K562 (cell line): Measurements from ENCODE around the gene CCDC148. TPM values are rescaled to one million over a fixed set of nuclear protein-coding genes. Genes with fewer than 3 reads are reported as not detected.

ENCODE experiments used
- ATAC-seq: fragments of 200-7000 bp; cut with Tn5 transposase; 3 replicates; pipeline ENCODE4 v1.9.1; 2020; ENCODE audit warnings: moderate library complexity
- BruUV-seq: library from RNA; stranded (reverse); fragments of 400-500 nt; replicated peaks from 2 replicates; lab custom pipeline; 2021; lab: Mats Ljungman, UMichigan
- CTCF ChIA-PET: fragments of 300-600 bp; formaldehyde crosslinking; extraction: SDS; loops from one replicate; lab custom pipeline; 2021; ENCODE audit warnings: low intra/inter-chr PET ratio; lab: Yijun Ruan, JAX
- POLR2A ChIA-PET: fragments of 300-600, 350-650 bp; sonication (Branson Sonifier 250); formaldehyde crosslinking; extraction: SDS; loops from one replicate; lab custom pipeline; 2021; ENCODE audit warnings: antibody characterized with exemption, inconsistent platforms; lab: Yijun Ruan, JAX
- DNase-seq, 4 experiments: peaks; one replicate each; pipeline versions ENCODE4 v3.0.0 to v3.0.0-alpha.2; 2011 to 2018; ENCODE audit warnings: low spot score in 3 of 4, mixed read lengths in 3 of 4; ENCODE audit errors: extremely low read depth in 1 of 4
- FAIRE-seq: peaks from 2 replicates; lab custom pipeline; 2011; peaks lifted over from hg19 to GRCh38; lab: Jason Lieb, UNC
- H2AFZ ChIP-seq: 2 replicates; pipeline ENCODE4 v1.6.0; 2011; ENCODE audit warnings: low read depth, low read length, control low read depth, inconsistent platforms
- H3K27ac ChIP-seq: fragments of 200-600 bp; 3 replicates; pipeline ENCODE4 v1.8.0; 2011; ENCODE audit warnings: low read depth, mild to moderate bottlenecking, control low read depth, inconsistent platforms, low read length, moderate library complexity, mixed read lengths; ENCODE audit errors: extremely low read depth
- H3K27me3 ChIP-seq, 2 experiments: fragments of 300-600 bp in 1 of 2; 2 replicates in 1 of 2; 3 replicates in 1 of 2; pipeline versions ENCODE4 v1.6.0 to v1.8.0; 2011; ENCODE audit warnings: inconsistent platforms in 2 of 2, low read length in 2 of 2, mild to moderate bottlenecking in 1 of 2, mixed read lengths in 1 of 2, moderate library complexity in 1 of 2; ENCODE audit not compliant: control insufficient read depth in 2 of 2, insufficient read depth in 2 of 2
- H3K36me3 ChIP-seq: fragments of 300-600 bp; 3 replicates; pipeline ENCODE4 v1.8.0; 2011; ENCODE audit warnings: mild to moderate bottlenecking, low read length, inconsistent platforms; ENCODE audit not compliant: control insufficient read depth, insufficient read depth
- H3K4me1 ChIP-seq, 2 experiments: fragments of 200-600 bp in 1 of 2; replicated peaks in 1 of 2; 2 replicates in 1 of 2; 3 replicates in 1 of 2; pipeline versions ENCODE4 v1.5.1 to v1.8.0; 2011; ENCODE audit warnings: inconsistent platforms in 2 of 2, low read length in 2 of 2, mild to moderate bottlenecking in 1 of 2, mixed read lengths in 1 of 2, moderate library complexity in 1 of 2; ENCODE audit not compliant: control insufficient read depth in 2 of 2, insufficient read depth in 2 of 2
- H3K4me2 ChIP-seq: 2 replicates; pipeline ENCODE4 v1.6.1; 2011; ENCODE audit warnings: low read length, control low read depth, inconsistent platforms, mixed read lengths; ENCODE audit not compliant: insufficient read depth
- H3K4me3 ChIP-seq: fragments of 200-600 bp; sonication (generic), shearing (Covaris generic); 2 replicates; pipeline ENCODE4 v1.5.1; 2016; ENCODE audit warnings: control low read depth, inconsistent platforms
- H3K79me2 ChIP-seq: fragments of 200-600 bp; 3 replicates; pipeline ENCODE4 v1.8.0; 2011; ENCODE audit warnings: low read length, inconsistent platforms; ENCODE audit not compliant: control insufficient read depth, insufficient read depth
- H3K9ac ChIP-seq, 2 experiments: 2 replicates each; pipeline versions ENCODE4 v1.6.0 to v1.6.1; 2011; ENCODE audit warnings: low read depth in 2 of 2, low read length in 2 of 2, control low read depth in 1 of 2, inconsistent platforms in 1 of 2, mild to moderate bottlenecking in 1 of 2, mixed read lengths in 1 of 2; ENCODE audit not compliant: insufficient read depth in 1 of 2
- H3K9me1 ChIP-seq: one replicate; pipeline ENCODE4 v1.6.0; 2011; ENCODE audit warnings: inconsistent platforms, mild to moderate bottlenecking, low read length, moderate library complexity; ENCODE audit not compliant: control insufficient read depth, insufficient read depth
- H3K9me3 ChIP-seq: replicated peaks from 2 replicates; pipeline ENCODE4 v1.5.1; 2011; ENCODE audit warnings: low read depth, low read length, inconsistent platforms; ENCODE audit not compliant: control insufficient read depth, insufficient read depth
- H4K20me1 ChIP-seq: replicated peaks from 2 replicates; pipeline ENCODE4 v1.6.1; 2011; ENCODE audit warnings: low read length, inconsistent platforms, mixed read lengths; ENCODE audit not compliant: control insufficient read depth, insufficient read depth
- CREM ChIP-seq: IDR thresholded peaks from 2 replicates; pipeline ENCODE4 v1.6.1; 2014; ENCODE audit warnings: antibody characterized with exemption, low read depth
- HNRNPL ChIP-seq: fragments of 200-400 bp; formaldehyde crosslinking; IDR thresholded peaks from 2 replicates; pipeline ENCODE4 v1.6.1; 2017; ENCODE audit warnings: low read depth, mild to moderate bottlenecking, low read length
- KLF16 ChIP-seq: IDR thresholded peaks from 2 replicates; pipeline ENCODE4 v1.6.1; 2016; ENCODE audit warnings: antibody characterized with exemption
- LARP7 ChIP-seq: fragments of 450-650 bp; IDR thresholded peaks from 2 replicates; pipeline ENCODE4 v1.6.1; 2016
- MAFK ChIP-seq: IDR thresholded peaks from 2 replicates; pipeline ENCODE4 v1.6.1; 2011; ENCODE audit warnings: low read length, improper control_type of control experiment
- MCM2 ChIP-seq: fragments of 450-650 bp; IDR thresholded peaks from 2 replicates; pipeline ENCODE4 v1.6.1; 2017; ENCODE audit warnings: low read depth, mild to moderate bottlenecking
- PURB ChIP-seq: sonication (generic); formaldehyde crosslinking; IDR thresholded peaks from 2 replicates; pipeline ENCODE4 v1.9.0; 2021; ENCODE audit warnings: low read depth, mild to moderate bottlenecking, missing genetic modification reagents
- TOE1 ChIP-seq, 2 experiments: fragments of 450-650 bp in 1 of 2; sonication (generic) in 1 of 2; formaldehyde crosslinking in 1 of 2; IDR thresholded peaks; 2 replicates each; pipeline versions ENCODE4 v1.7.1 to v1.8.0; 2016 to 2022; ENCODE audit warnings: borderline replicate concordance in 2 of 2, mild to moderate bottlenecking in 2 of 2, antibody characterized with exemption in 1 of 2, inconsistent platforms in 1 of 2, low read depth in 1 of 2, missing genetic modification reagents in 1 of 2, moderate library complexity in 1 of 2
- WGBS: fragments of 100-300 bp; shearing (Covaris generic); methylation state at CpG from one replicate; pipeline ENCODE4 v1.1.6; 2016; ENCODE audit warnings: low coverage, mixed read lengths; ENCODE audit not compliant: insufficient coverage; ENCODE audit errors: missing lambda C conversion rate; 5-methylcytosine and 5-hydroxymethylcytosine counted together
- in situ Hi-C: fragments of 300-500 bp; cut with MboI; formaldehyde crosslinking; loops from 4 replicates; pipeline ENCODE4 v1.15.0; 2018; ENCODE audit warnings: inconsistent platforms, mixed read lengths
- intact Hi-C: fragments of 100-400 bp; cut with micrococcal nuclease; formaldehyde crosslinking; loops from 2 replicates; pipeline ENCODE4 v1.14.2; 2022
- polyA plus RNA-seq, 8 experiments: library from polyadenylated mRNA; depleted of rRNA in 4 of 8; stranded (reverse) in 5 of 8; unstranded in 3 of 8; fragments of >200 nt; fragmentation: Nextera tagmentation in 2 of 8; fragmentation: Illumina TruSeq in 1 of 8; extraction: Ambion mirVana in 2 of 8; extraction: Trizol in 1 of 8; gene quantifications; 2 replicates each; pipeline versions ENCODE4 v1.2.1 to v1.2.3, GENCODE V29; 2011 to 2014; ENCODE audit warnings: inconsistent platforms in 1 of 8, missing spikeins in 1 of 8
- total RNA-seq, 7 experiments: library from RNA; depleted of rRNA in 6 of 7; stranded (reverse); fragments of >200 nt in 6 of 7; fragmentation: Illumina TruSeq in 2 of 7; extraction: Trizol in 2 of 7; gene quantifications; 2 replicates each; pipeline versions ENCODE4 v1.2.1 to v1.2.3, GENCODE V29; 2011 to 2021; ENCODE audit warnings: low replicate concordance in 1 of 7
- TF ChIP-seq, protein P1 (sequence below), 3 experiments: fragments of 200-800 bp in 1 of 3; fragments of 250-450 bp in 1 of 3; fragments of 450-650 bp in 1 of 3; sonication (Bioruptor Pico) in 1 of 3; sonication (Bioruptor generic) in 1 of 3; formaldehyde crosslinking in 1 of 3; IDR thresholded peaks; 2 replicates each; pipeline versions ENCODE4 v1.6.1 to v1.8.0; 2016 to 2022; ENCODE audit warnings: mild to moderate bottlenecking in 2 of 3, missing genetic modification characterization in 2 of 3, missing compliant biosample characterization in 1 of 3, moderate library complexity in 1 of 3
- TF ChIP-seq, protein P2 (sequence below), 3 experiments: fragments of 200-800 bp in 1 of 3; sonication (Bioruptor generic) in 1 of 3; sonication (generic) in 1 of 3; formaldehyde crosslinking in 1 of 3; IDR thresholded peaks; 2 replicates each; pipeline versions ENCODE4 v1.6.1 to v1.8.0; 2016 to 2022; ENCODE audit warnings: mild to moderate bottlenecking in 2 of 3, missing compliant biosample characterization in 2 of 3, missing genetic modification characterization in 2 of 3, missing genetic modification reagents in 1 of 3

CCDC148 gene
- total and polyA plus RNA-seq, 9 of the 15 experiments (the other 6 are each of a cell fraction or from before 2014, with no cell fraction given): 0.10 to 1.4 (median 0.65) TPM

DNA sequence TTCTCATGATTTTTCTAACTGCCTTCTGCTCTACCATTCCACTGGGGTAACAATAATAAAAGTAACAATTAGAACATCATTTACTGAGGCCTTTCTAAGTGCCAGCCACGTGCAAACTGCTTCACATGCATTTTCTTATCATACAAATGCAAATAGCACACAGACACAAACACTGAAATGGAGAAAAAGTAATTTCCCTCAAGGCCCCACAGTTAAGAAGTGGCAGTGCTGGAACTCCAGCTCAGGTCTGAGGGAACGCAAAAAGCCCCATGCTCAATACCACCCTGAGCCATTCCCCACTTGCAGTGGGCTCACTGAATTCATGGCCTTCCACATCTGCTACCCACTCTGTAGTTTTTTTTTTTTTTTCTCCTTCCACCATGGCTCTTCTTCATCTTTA is 214.3 kb downstream of the CCDC148 start:
- TF ChIP-seq LARP7 (no peak), CREM (no peak), MCM2 (no peak), MAFK (no peak), HNRNPL (no peak), KLF16 (no peak), PURB (CRISPR knock-in tag) (no peak), TOE1 (IDR thresholded peaks at IDR 0.05; ENCODE audit: borderline replicate concordance) (no peak), TOE1 (CRISPR knock-in tag; IDR thresholded peaks at IDR 0.05; ENCODE audit: borderline replicate concordance, low read depth) (no peak)
- TF ChIP-seq, protein P1, sequence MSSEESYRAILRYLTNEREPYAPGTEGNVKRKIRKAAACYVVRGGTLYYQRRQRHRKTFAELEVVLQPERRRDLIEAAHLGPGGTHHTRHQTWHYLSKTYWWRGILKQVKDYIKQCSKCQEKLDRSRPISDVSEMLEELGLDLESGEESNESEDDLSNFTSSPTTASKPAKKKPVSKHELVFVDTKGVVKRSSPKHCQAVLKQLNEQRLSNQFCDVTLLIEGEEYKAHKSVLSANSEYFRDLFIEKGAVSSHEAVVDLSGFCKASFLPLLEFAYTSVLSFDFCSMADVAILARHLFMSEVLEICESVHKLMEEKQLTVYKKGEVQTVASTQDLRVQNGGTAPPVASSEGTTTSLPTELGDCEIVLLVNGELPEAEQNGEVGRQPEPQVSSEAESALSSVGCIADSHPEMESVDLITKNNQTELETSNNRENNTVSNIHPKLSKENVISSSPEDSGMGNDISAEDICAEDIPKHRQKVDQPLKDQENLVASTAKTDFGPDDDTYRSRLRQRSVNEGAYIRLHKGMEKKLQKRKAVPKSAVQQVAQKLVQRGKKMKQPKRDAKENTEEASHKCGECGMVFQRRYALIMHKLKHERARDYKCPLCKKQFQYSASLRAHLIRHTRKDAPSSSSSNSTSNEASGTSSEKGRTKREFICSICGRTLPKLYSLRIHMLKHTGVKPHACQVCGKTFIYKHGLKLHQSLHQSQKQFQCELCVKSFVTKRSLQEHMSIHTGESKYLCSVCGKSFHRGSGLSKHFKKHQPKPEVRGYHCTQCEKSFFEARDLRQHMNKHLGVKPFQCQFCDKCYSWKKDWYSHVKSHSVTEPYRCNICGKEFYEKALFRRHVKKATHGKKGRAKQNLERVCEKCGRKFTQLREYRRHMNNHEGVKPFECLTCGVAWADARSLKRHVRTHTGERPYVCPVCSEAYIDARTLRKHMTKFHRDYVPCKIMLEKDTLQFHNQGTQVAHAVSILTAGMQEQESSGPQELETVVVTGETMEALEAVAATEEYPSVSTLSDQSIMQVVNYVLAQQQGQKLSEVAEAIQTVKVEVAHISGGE (CRISPR knock-in tag; IDR thresholded peaks at IDR 0.05): no peak
- TF ChIP-seq, protein P2, sequence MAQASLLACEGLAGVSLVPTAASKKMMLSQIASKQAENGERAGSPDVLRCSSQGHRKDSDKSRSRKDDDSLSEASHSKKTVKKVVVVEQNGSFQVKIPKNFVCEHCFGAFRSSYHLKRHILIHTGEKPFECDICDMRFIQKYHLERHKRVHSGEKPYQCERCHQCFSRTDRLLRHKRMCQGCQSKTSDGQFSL (CRISPR knock-in tag; IDR thresholded peaks at IDR 0.05): no peak
- TF ChIP-seq, protein P2 (tag; IDR thresholded peaks at IDR 0.05): no peak
- TF ChIP-seq, all 486 proteins: peak for 0
- WGBS: 45% methylated on average over 2 of the region's 2 CpGs
- intact Hi-C loops (no loop called here), in situ Hi-C loops (no loop called here)
- no peaks in the 10 kb centered on the region for H3K9me1 ChIP-seq
- no peak for DNase-seq
- H3K4me3 ChIP-seq: no peak overlapping the region
- POLR2A ChIA-PET: no interaction called here
- no peaks in the 10 kb centered on the region; a peak in 1 of 5 replicates for H3K4me1 ChIP-seq
- H2AFZ ChIP-seq: no peak overlapping the region
- no peak for FAIRE-seq
- CTCF ChIA-PET: no interaction called here
- no peak overlapping the region for H3K9ac ChIP-seq
- H3K9me3 ChIP-seq: no peaks in the 10 kb centered on the region
- no TSS peak for BruUV-seq
- H3K27me3 ChIP-seq: no peaks in the 10 kb centered on the region
- H3K4me2 ChIP-seq: no peak overlapping the region
- no peaks in the 10 kb centered on the region for H4K20me1 ChIP-seq
- H3K79me2 ChIP-seq: no peaks in the 10 kb centered on the region
- no peak overlapping the region for H3K27ac ChIP-seq
- no peaks in the 10 kb centered on the region for H3K36me3 ChIP-seq
- ATAC-seq: no peak
